ENCODE results near the gene FAM111B.

The FAM111B gene

GRCh38 chr11:59171508-59172322 is 64.7 kb downstream of the FAM111B start, which contains the start of gene DTX4:
Gene DTX4, plus strand, starts transcription at chr11:59172132. Its CDS starts 464 bp downstream, at chr11:59172596.
- peak; percentile 86 for DNase-seq (ENCODE audit: low spot score)
- in situ Hi-C loops (cut with MboI; ENCODE audit: low pct_unique_long_range_greater_than_20kb, low sequenced_read_pairs, unreplicated experiment): loop anchor here (5.0 kb wide), 1 partner anchor 261 kb away; no protein-coding TSS in a partner anchor
- peak; percentile 99 for TF ChIP-seq CTCF (IDR thresholded peaks at IDR 0.05; ENCODE audit: extremely low read depth, insufficient read depth, missing control alignments)

GRCh38 chr11:59172345-59173079 is 65.5 kb downstream of the FAM111B start:
- peak; percentile 74 for DNase-seq (ENCODE audit: low spot score)
- no peak for TF ChIP-seq CTCF (IDR thresholded peaks at IDR 0.05; ENCODE audit: extremely low read depth, insufficient read depth, missing control alignments)
- in situ Hi-C loops (cut with MboI; ENCODE audit: low pct_unique_long_range_greater_than_20kb, low sequenced_read_pairs, unreplicated experiment): loop anchor here (5.0 kb wide), 1 partner anchor 260 kb away; no protein-coding TSS in a partner anchor

GRCh38 chr11:59173080-59173963 is 66.3 kb downstream of the FAM111B start:
- no peak for TF ChIP-seq CTCF (IDR thresholded peaks at IDR 0.05; ENCODE audit: extremely low read depth, insufficient read depth, missing control alignments)
- no peak for DNase-seq (ENCODE audit: low spot score)
- in situ Hi-C loops (cut with MboI; ENCODE audit: low pct_unique_long_range_greater_than_20kb, low sequenced_read_pairs, unreplicated experiment): loop anchor here (5.0 kb wide), 1 partner anchor 259 kb away; no protein-coding TSS in a partner anchor

- no peak for TF ChIP-seq CTCF (IDR thresholded peaks at IDR 0.05; ENCODE audit: extremely low read depth, insufficient read depth, missing control alignments)
- DNase-seq (ENCODE audit: low spot score): peak; percentile 41
- in situ Hi-C loops (cut with MboI; ENCODE audit: low pct_unique_long_range_greater_than_20kb, low sequenced_read_pairs, unreplicated experiment): loop anchor here (5.0 kb wide), 1 partner anchor 258 kb away; no protein-coding TSS in a partner anchor
Observed at GRCh38 chr11:59173964-59174663, 67.1 kb downstream of the FAM111B start.

GRCh38 chr11:59174664-59175033 is 67.6 kb downstream of the FAM111B start:
- DNase-seq (ENCODE audit: low spot score): no peak
- in situ Hi-C loops (cut with MboI; ENCODE audit: low pct_unique_long_range_greater_than_20kb, low sequenced_read_pairs, unreplicated experiment): loop anchor here (5.0 kb wide), 1 partner anchor 258 kb away; no protein-coding TSS in a partner anchor
- TF ChIP-seq CTCF (IDR thresholded peaks at IDR 0.05; ENCODE audit: extremely low read depth, insufficient read depth, missing control alignments): no peak

All from GM13977 (cell line).